OCI-LY3 (cell line): Measurements from ENCODE around the gene ZSCAN25.

Source experiments
- EZH2phosphoT487 ChIP-seq: fragments of 200-600 bp; shearing (Covaris generic); IDR thresholded peaks from 2 replicates; pipeline ENCODE4 v1.6.1; 2018; ENCODE audit warnings: antibody characterized with exemption, mixed run types, low read depth
- TF ChIP-seq, protein P1 (sequence below): fragments of 200-600, 300-600 bp; sonication (generic); IDR thresholded peaks from 2 replicates; pipeline ENCODE4 v1.5.1; 2014; ENCODE audit warnings: antibody characterized with exemption, low read length, low read depth

DNA sequence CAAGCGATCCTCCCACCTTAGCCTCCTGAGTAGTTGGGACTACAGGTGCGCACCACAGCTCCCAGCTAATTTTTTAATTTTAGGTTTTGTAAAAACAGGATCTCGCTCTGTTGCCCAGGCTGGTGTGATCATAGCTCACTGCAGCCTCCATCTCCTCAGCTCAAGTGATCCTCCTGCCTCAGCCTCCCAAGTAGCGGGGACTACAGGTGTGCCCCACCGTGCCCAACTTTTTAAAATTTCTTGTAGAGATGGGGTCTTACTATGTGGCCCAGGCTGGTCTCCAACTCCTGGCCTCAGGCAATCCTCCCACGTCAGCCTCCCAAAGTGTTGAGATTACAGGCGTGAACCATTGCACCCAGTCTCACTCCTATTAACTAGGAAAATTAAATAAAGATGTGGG, 11.2 kb upstream of the ZSCAN25 start:
- TF ChIP-seq, protein P1, sequence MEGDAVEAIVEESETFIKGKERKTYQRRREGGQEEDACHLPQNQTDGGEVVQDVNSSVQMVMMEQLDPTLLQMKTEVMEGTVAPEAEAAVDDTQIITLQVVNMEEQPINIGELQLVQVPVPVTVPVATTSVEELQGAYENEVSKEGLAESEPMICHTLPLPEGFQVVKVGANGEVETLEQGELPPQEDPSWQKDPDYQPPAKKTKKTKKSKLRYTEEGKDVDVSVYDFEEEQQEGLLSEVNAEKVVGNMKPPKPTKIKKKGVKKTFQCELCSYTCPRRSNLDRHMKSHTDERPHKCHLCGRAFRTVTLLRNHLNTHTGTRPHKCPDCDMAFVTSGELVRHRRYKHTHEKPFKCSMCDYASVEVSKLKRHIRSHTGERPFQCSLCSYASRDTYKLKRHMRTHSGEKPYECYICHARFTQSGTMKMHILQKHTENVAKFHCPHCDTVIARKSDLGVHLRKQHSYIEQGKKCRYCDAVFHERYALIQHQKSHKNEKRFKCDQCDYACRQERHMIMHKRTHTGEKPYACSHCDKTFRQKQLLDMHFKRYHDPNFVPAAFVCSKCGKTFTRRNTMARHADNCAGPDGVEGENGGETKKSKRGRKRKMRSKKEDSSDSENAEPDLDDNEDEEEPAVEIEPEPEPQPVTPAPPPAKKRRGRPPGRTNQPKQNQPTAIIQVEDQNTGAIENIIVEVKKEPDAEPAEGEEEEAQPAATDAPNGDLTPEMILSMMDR, result no peak
- TF ChIP-seq EZH2phosphoT487, result no peak
